Measurements from ENCODE around the gene ZNF8.

The ZNF8 gene

GRCh38 chr19:58350001-58350861, 71.5 kb downstream of the ZNF8 start:
- H3K79me2 ChIP-seq (ENCODE audit: control insufficient read depth, insufficient read depth, low read length, unreplicated experiment): peaks cover 22% of the 10 kb centered on the region
- no peak overlapping the region for H3K27ac ChIP-seq (ENCODE audit: low read depth, low read length)
- no peaks in the 10 kb centered on the region for H3K36me3 ChIP-seq (ENCODE audit: insufficient read depth, low read length)
- no peak overlapping the region for H2AFZ ChIP-seq (ENCODE audit: low read length, unreplicated experiment)
- no peaks in the 10 kb centered on the region for H3K4me1 ChIP-seq (ENCODE audit: control insufficient read depth, insufficient read depth, low read length, unreplicated experiment)
- peak overlapping the region; percentile 54 for H3K4me3 ChIP-seq (ENCODE audit: low read depth, low read length)
- no peaks in the 10 kb centered on the region for H3K27me3 ChIP-seq (ENCODE audit: insufficient read depth, low read length)

- no peak overlapping the region for H3K4me3 ChIP-seq (ENCODE audit: low read depth, low read length)
- no peak overlapping the region for H3K27ac ChIP-seq (ENCODE audit: low read depth, low read length)
- no peaks in the 10 kb centered on the region for H3K4me1 ChIP-seq (ENCODE audit: control insufficient read depth, insufficient read depth, low read length, unreplicated experiment)
- no peaks in the 10 kb centered on the region for H3K27me3 ChIP-seq (ENCODE audit: insufficient read depth, low read length)
- no peak overlapping the region for H2AFZ ChIP-seq (ENCODE audit: low read length, unreplicated experiment)
- no peaks in the 10 kb centered on the region for H3K36me3 ChIP-seq (ENCODE audit: insufficient read depth, low read length)
- peaks cover 22% of the 10 kb centered on the region for H3K79me2 ChIP-seq (ENCODE audit: control insufficient read depth, insufficient read depth, low read length, unreplicated experiment)
Observed at GRCh38 chr19:58350871-58351557, 72.3 kb downstream of the ZNF8 start.

- peaks cover 22% of the 10 kb centered on the region for H3K79me2 ChIP-seq (ENCODE audit: control insufficient read depth, insufficient read depth, low read length, unreplicated experiment)
- H2AFZ ChIP-seq (ENCODE audit: low read length, unreplicated experiment): no peak overlapping the region
- H3K27me3 ChIP-seq (ENCODE audit: insufficient read depth, low read length): no peaks in the 10 kb centered on the region
- H3K36me3 ChIP-seq (ENCODE audit: insufficient read depth, low read length): no peaks in the 10 kb centered on the region
- no peaks in the 10 kb centered on the region for H3K4me1 ChIP-seq (ENCODE audit: control insufficient read depth, insufficient read depth, low read length, unreplicated experiment)
- no peak overlapping the region for H3K4me3 ChIP-seq (ENCODE audit: low read depth, low read length)
- no peak overlapping the region for H3K27ac ChIP-seq (ENCODE audit: low read depth, low read length)
Observed at GRCh38 chr19:58351558-58351878, 72.8 kb downstream of the ZNF8 start.

GRCh38 chr19:58351990-58352755, 73.4 kb downstream of the ZNF8 start:
- H3K27ac ChIP-seq (ENCODE audit: low read depth, low read length): no peak overlapping the region
- no peaks in the 10 kb centered on the region for H3K36me3 ChIP-seq (ENCODE audit: insufficient read depth, low read length)
- H3K79me2 ChIP-seq (ENCODE audit: control insufficient read depth, insufficient read depth, low read length, unreplicated experiment): peaks cover 22% of the 10 kb centered on the region
- no peak overlapping the region for H3K4me3 ChIP-seq (ENCODE audit: low read depth, low read length)
- no peaks in the 10 kb centered on the region for H3K27me3 ChIP-seq (ENCODE audit: insufficient read depth, low read length)
- no peaks in the 10 kb centered on the region for H3K4me1 ChIP-seq (ENCODE audit: control insufficient read depth, insufficient read depth, low read length, unreplicated experiment)
- no peak overlapping the region for H2AFZ ChIP-seq (ENCODE audit: low read length, unreplicated experiment)

Data from ACC112 (cell line).